Activated CD4-positive, alpha-beta T cell treated with anti-CD3 and anti-CD28 coated beads, Interleukin-2, amount 50 U/mL, for 24 hours (primary cell): ENCODE data around the gene ZNF672.
A peak's percentile ranks its signal among the peaks of the same experiment; 100 is the strongest.
"Not testable (repeated sequence)": the region's sequence is repeated elsewhere in the genome, so short reads cannot be mapped to it uniquely, and the experiment has no call there.

ENCODE experiments used
- DNase-seq, 2 donors: peaks; one replicate each; pipeline ENCODE4 v3.0.0-alpha.2; 2020; ENCODE audit warnings: low read depth in 1 of 2, low spot score in 1 of 2

The ZNF672 gene

GRCh38 chr1:248852481-248853405 is 14.7 kb downstream of the ZNF672 start:
- no peak for DNase-seq

- DNase-seq: no peak
Observed at GRCh38 chr1:248853663-248854375, 15.8 kb downstream of the ZNF672 start.

GRCh38 chr1:248855580-248855979 is 17.6 kb downstream of the ZNF672 start:
- DNase-seq: no peak

- DNase-seq: no peak
Observed at GRCh38 chr1:248856176-248856575, 18.2 kb downstream of the ZNF672 start.

GRCh38 chr1:248857201-248857600 is 19.2 kb downstream of the ZNF672 start:
- DNase-seq: no peak

- DNase-seq: no peak
Observed at GRCh38 chr1:248857749-248858095, 19.7 kb downstream of the ZNF672 start.

- peak in 1 of 2 donors; percentile 40 for DNase-seq
Observed at GRCh38 chr1:248858096-248858890, 20.3 kb downstream of the ZNF672 start.

- peak; percentile 92 to 95 for DNase-seq
Observed at GRCh38 chr1:248858891-248859889, 21.2 kb downstream of the ZNF672 start, which contains the start of gene ZNF692. Gene ZNF692, minus strand, starts transcription at chr1:248859085. Its CDS starts 776 bp downstream, at chr1:248858309.

- DNase-seq: no peak
Observed at GRCh38 chr1:248860007-248860406, 22.0 kb downstream of the ZNF672 start.

GRCh38 chr1:248861616-248862015 is 23.6 kb downstream of the ZNF672 start:
- no peak for DNase-seq

GRCh38 chr1:248862695-248862997 is 24.6 kb downstream of the ZNF672 start:
- no peak for DNase-seq

- DNase-seq: peak; percentile 52 to 78
Observed at GRCh38 chr1:248862998-248863881, 25.2 kb downstream of the ZNF672 start.

GRCh38 chr1:248871837-248872401 is 33.9 kb downstream of the ZNF672 start:
- DNase-seq: no peak

- peak; percentile 45 to 51 for DNase-seq
Observed at GRCh38 chr1:248872752-248873408, 34.9 kb downstream of the ZNF672 start.

- peak; percentile 96 to 100 for DNase-seq
Observed at GRCh38 chr1:248873409-248873992, 35.5 kb downstream of the ZNF672 start.

GRCh38 chr1:248873993-248874533 is 36.0 kb downstream of the ZNF672 start:
- peak; percentile 80 to 86 for DNase-seq

GRCh38 chr1:248881261-248881660 is 43.2 kb downstream of the ZNF672 start:
- DNase-seq: no peak

- not testable (repeated sequence) for DNase-seq
Observed at GRCh38 chr1:248882427-248882826, 44.4 kb downstream of the ZNF672 start.
